IMR-90 (cell line): ENCODE results near the gene CD244. TPM values are rescaled to one million over a fixed set of nuclear protein-coding genes. Genes with fewer than 3 reads are reported as not detected.

Source experiments
- ATAC-seq: fragments of 200-7000 bp; cut with Tn5 transposase; 2 replicates; pipeline ENCODE4 v1.9.1; 2020; ENCODE audit warnings: low read depth, mild to moderate bottlenecking, moderate library complexity
- BruUV-seq: library from RNA; stranded (reverse); fragments of 400-500 nt; replicated peaks from 2 replicates; lab custom pipeline; 2021; lab: Mats Ljungman, UMichigan
- CTCF ChIA-PET: fragments of 300-600 bp; formaldehyde crosslinking; extraction: SDS; loops from one replicate; lab custom pipeline; 2021; ENCODE audit warnings: antibody characterized with exemption; lab: Yijun Ruan, JAX
- POLR2A ChIA-PET: fragments of 300-600 bp; sonication (Branson Sonifier 250); formaldehyde crosslinking; loops from one replicate; lab custom pipeline; 2022; ENCODE audit warnings: antibody characterized with exemption; ENCODE audit not compliant: unreplicated experiment; lab: Charles Lee
- DNase-seq: peaks from one replicate; pipeline ENCODE4 v3.0.0; 2013
- H2AFZ ChIP-seq: replicated peaks from 2 replicates; pipeline ENCODE3; 2013; ENCODE audit warnings: low read length, mild to moderate bottlenecking; ENCODE audit not compliant: poor library complexity
- H2AK5ac ChIP-seq: 2 replicates; pipeline ENCODE4 v1.6.1; 2013; ENCODE audit warnings: low read depth, low read length, inconsistent platforms
- H2AK9ac ChIP-seq: replicated peaks from 2 replicates; pipeline ENCODE3; 2013; ENCODE audit warnings: mild to moderate bottlenecking, low read depth, low read length, moderate library complexity; ENCODE audit not compliant: poor library complexity
- H2BK120ac ChIP-seq: 2 replicates; pipeline ENCODE4 v1.6.1; 2013; ENCODE audit warnings: low read depth, low read length, inconsistent platforms
- H2BK15ac ChIP-seq: 3 replicates; pipeline ENCODE4 v1.6.1; 2013; ENCODE audit warnings: low read depth, low read length, inconsistent platforms
- H2BK20ac ChIP-seq: 2 replicates; pipeline ENCODE4 v1.6.1; 2013; ENCODE audit warnings: low read depth, mild to moderate bottlenecking, inconsistent platforms, low read length, moderate library complexity
- H2BK5ac ChIP-seq: 2 replicates; pipeline ENCODE4 v1.6.1; 2013; ENCODE audit warnings: mild to moderate bottlenecking, low read depth, low read length, inconsistent platforms; ENCODE audit not compliant: poor library complexity, severe bottlenecking
- H3K14ac ChIP-seq: replicated peaks from 2 replicates; pipeline ENCODE4 v1.6.1; 2013; ENCODE audit warnings: low read depth, low read length, inconsistent platforms
- H3K18ac ChIP-seq: 2 replicates; pipeline ENCODE4 v1.6.1; 2013; ENCODE audit warnings: low read depth, low read length, control low read depth
- H3K23ac ChIP-seq: 2 replicates; pipeline ENCODE4 v1.6.1; 2013; ENCODE audit warnings: low read depth, low read length, inconsistent platforms
- H3K27ac ChIP-seq: 2 replicates; pipeline ENCODE4 v1.5.1; 2013; ENCODE audit warnings: mild to moderate bottlenecking, control low read depth, low read length; ENCODE audit not compliant: insufficient read depth
- H3K27me3 ChIP-seq: 2 replicates; pipeline ENCODE4 v1.6.1; 2013; ENCODE audit warnings: low read length; ENCODE audit not compliant: control insufficient read depth, insufficient read depth
- H3K36me3 ChIP-seq: 2 replicates; pipeline ENCODE4 v1.6.1; 2013; ENCODE audit warnings: low read length, mixed read lengths; ENCODE audit not compliant: control insufficient read depth, insufficient read depth
- H3K4ac ChIP-seq: 2 replicates; pipeline ENCODE4 v1.6.1; 2013; ENCODE audit warnings: low read depth, low read length, inconsistent platforms
- H3K4me1 ChIP-seq: 2 replicates; pipeline ENCODE4 v1.6.1; 2013; ENCODE audit warnings: low read length, mixed read lengths; ENCODE audit not compliant: control insufficient read depth, insufficient read depth
- H3K4me2 ChIP-seq: 2 replicates; pipeline ENCODE4 v1.6.1; 2013; ENCODE audit warnings: low read depth, mild to moderate bottlenecking, control low read depth, low read length, moderate library complexity
- H3K4me3 ChIP-seq: 2 replicates; pipeline ENCODE4 v1.5.1; 2013; ENCODE audit warnings: low read depth, mild to moderate bottlenecking, control low read depth, low read length, moderate library complexity; ENCODE audit not compliant: insufficient read depth
- H3K56ac ChIP-seq: 2 replicates; pipeline ENCODE4 v1.6.1; 2013; ENCODE audit warnings: low read length, inconsistent platforms; ENCODE audit not compliant: insufficient read depth; ENCODE audit errors: extremely low read depth
- H3K79me1 ChIP-seq, 2 experiments: 2 replicates each; pipeline ENCODE4 v1.6.1; 2013; ENCODE audit warnings: low read length in 2 of 2, inconsistent platforms in 1 of 2, low read depth in 1 of 2
- H3K9ac ChIP-seq: 2 replicates; pipeline ENCODE4 v1.6.1; 2013; ENCODE audit warnings: low read depth, low read length, control low read depth
- H3K9me1 ChIP-seq: 2 replicates; pipeline ENCODE4 v1.6.1; 2013; ENCODE audit warnings: low read length, inconsistent platforms; ENCODE audit not compliant: insufficient read depth
- H3K9me3 ChIP-seq: 2 replicates; pipeline ENCODE4 v1.6.1; 2013; ENCODE audit warnings: low read length; ENCODE audit not compliant: control insufficient read depth, insufficient read depth
- H4K20me1 ChIP-seq: 2 replicates; pipeline ENCODE4 v1.6.1; 2013; ENCODE audit warnings: low read length, inconsistent platforms; ENCODE audit not compliant: insufficient read depth
- H4K5ac ChIP-seq: 2 replicates; pipeline ENCODE4 v1.6.1; 2013; ENCODE audit warnings: mild to moderate bottlenecking, low read depth, low read length, control low read depth
- H4K8ac ChIP-seq, 2 experiments: 2 replicates each; pipeline ENCODE4 v1.6.1; 2013; ENCODE audit warnings: low read depth in 2 of 2, low read length in 2 of 2, control low read depth in 1 of 2, inconsistent platforms in 1 of 2
- H4K91ac ChIP-seq: 2 replicates; pipeline ENCODE4 v1.6.1; 2013; ENCODE audit warnings: low read depth, low read length, inconsistent platforms; ENCODE audit not compliant: insufficient read depth
- CHD1 ChIP-seq: IDR thresholded peaks from 2 replicates; pipeline ENCODE4 v1.6.1; 2012; ENCODE audit warnings: low read depth, low read length, improper control_type of control experiment
- MAZ ChIP-seq: IDR thresholded peaks from 2 replicates; pipeline ENCODE4 v1.6.1; 2012; ENCODE audit warnings: low read depth, mild to moderate bottlenecking, low read length, improper control_type of control experiment, moderate library complexity, borderline replicate concordance
- RCOR1 ChIP-seq: IDR thresholded peaks from 2 replicates; pipeline ENCODE4 v1.6.1; 2012; ENCODE audit warnings: mild to moderate bottlenecking, low read length, improper control_type of control experiment; ENCODE audit not compliant: insufficient replicate concordance
- WGBS, 2 experiments: methylation state at CpG; one replicate each; pipeline versions ENCODE4 v1.1.5 to v1.1.7; 2013; ENCODE audit warnings: missing lambda C conversion rate in 2 of 2; ENCODE audit not compliant: insufficient read length in 1 of 2; ENCODE audit errors: extremely low coverage in 2 of 2; 5-methylcytosine and 5-hydroxymethylcytosine counted together
- dilution Hi-C: fragments of 300-500 bp; cut with HindIII; formaldehyde crosslinking; loops from one replicate; pipeline ENCODE4 v1.14.3; 2018; ENCODE audit warnings: low sequenced_read_pairs; ENCODE audit not compliant: unreplicated experiment
- in situ Hi-C: fragments of 300-500 bp; cut with MboI; formaldehyde crosslinking; loops from 3 replicates; pipeline ENCODE4 v1.14.3; 2019; ENCODE audit warnings: low sequenced_read_pairs, inconsistent platforms, mixed read lengths
- intact Hi-C: fragments of 100-400 bp; cut with micrococcal nuclease; formaldehyde crosslinking; loops from 2 replicates; pipeline ENCODE4 v1.10.0; 2022
- polyA plus RNA-seq, 3 experiments: library from polyadenylated mRNA; depleted of rRNA; stranded (reverse); fragments of >200 nt; gene quantifications; 2 replicates each; pipeline ENCODE4 v1.2.3, GENCODE V29; 2012; ENCODE audit warnings: low replicate concordance in 1 of 3
- total RNA-seq: library from RNA; depleted of rRNA; stranded (reverse); fragments of >200 nt; gene quantifications from 2 replicates; pipeline ENCODE4 v1.2.3, GENCODE V29; 2012

Gene CD244
- total and polyA plus RNA-seq, 2 of the 4 experiments (the other 2 are of a cell fraction) = not detected

DNA sequence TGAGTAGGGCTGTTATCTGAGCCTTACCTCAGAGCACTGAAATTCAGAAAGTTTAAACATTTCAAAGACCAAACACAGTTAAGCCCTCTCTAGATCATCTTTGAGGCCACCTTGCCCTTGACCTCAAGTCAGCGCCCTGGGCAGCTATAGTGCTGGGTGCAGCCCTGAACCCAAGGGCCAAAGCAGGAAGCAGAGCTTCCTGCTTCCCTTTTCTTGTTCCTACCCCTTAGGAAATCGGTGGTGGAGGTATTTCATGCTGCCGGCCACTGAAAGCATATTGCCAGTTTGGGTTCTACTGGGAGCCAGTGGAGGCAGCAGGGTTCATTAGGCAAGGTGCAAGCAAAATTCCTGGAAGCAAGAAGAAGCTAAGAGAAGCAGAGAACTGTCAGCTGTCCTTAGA, 26.1 kb downstream of the CD244 start:
- no peak overlapping the region for H4K5ac ChIP-seq
- H3K4me1 ChIP-seq = no peaks in the 10 kb centered on the region
- H3K9me3 ChIP-seq = no peaks in the 10 kb centered on the region
- no peak overlapping the region for H2BK15ac ChIP-seq
- H3K14ac ChIP-seq = no peak overlapping the region
- no peak overlapping the region for H3K23ac ChIP-seq
- H3K4me2 ChIP-seq = no peak overlapping the region
- no peak for ATAC-seq
- no peaks in the 10 kb centered on the region for H3K9me1 ChIP-seq
- H3K36me3 ChIP-seq = no peaks in the 10 kb centered on the region
- no peak overlapping the region for H4K8ac ChIP-seq
- H3K18ac ChIP-seq = no peak overlapping the region
- no TSS peak for BruUV-seq
- no peak for TF ChIP-seq CHD1
- TF ChIP-seq RCOR1 = no peak
- TF ChIP-seq MAZ = no peak
- no peak overlapping the region for H3K4ac ChIP-seq
- H2AK9ac ChIP-seq = no peak overlapping the region
- H2AFZ ChIP-seq = no peak overlapping the region
- DNase-seq = no peak
- CTCF ChIA-PET = interaction anchor here (1.3 kb wide), 1 partner anchor 11 kb away, joined by 3 read pairs; no protein-coding TSS in a partner anchor
- no peaks in the 10 kb centered on the region for H4K20me1 ChIP-seq
- no peak overlapping the region for H2BK5ac ChIP-seq
- H3K9ac ChIP-seq = no peak overlapping the region
- dilution Hi-C loops (no loop called here), in situ Hi-C loops (no loop called here), intact Hi-C loops (no loop called here)
- no peaks in the 10 kb centered on the region for H3K79me1 ChIP-seq
- no peak overlapping the region for H2AK5ac ChIP-seq
- no peak overlapping the region for H3K27ac ChIP-seq
- no peak overlapping the region for H4K91ac ChIP-seq
- peaks cover 8% of the 10 kb centered on the region for H3K27me3 ChIP-seq
- H3K4me3 ChIP-seq = no peak overlapping the region
- no CpG with 5 or more reads among the region's 3 CpGs for WGBS, 2 experiments
- no peak overlapping the region for H2BK120ac ChIP-seq
- no peak overlapping the region for H2BK20ac ChIP-seq
- no peak overlapping the region for H3K56ac ChIP-seq
- POLR2A ChIA-PET = no interaction called here
